Progenitor cell of endocrine pancreas (in vitro differentiated cells): ENCODE results near the gene ZNF620. TPM values are rescaled to one million over a fixed set of nuclear protein-coding genes. Genes with fewer than 3 reads are reported as not detected.

Experiments
- DNase-seq: peaks from one replicate; pipeline ENCODE4 v3.0.0; 2021; ENCODE audit warnings: low spot score; ENCODE audit not compliant: unreplicated experiment
- H3K27ac Mint-ChIP-seq: 2 replicates; pipeline ENCODE4 v1.8.0; 2021; ENCODE audit warnings: mild to moderate bottlenecking, moderate library complexity, mixed read lengths
- H3K27me3 Mint-ChIP-seq: 2 replicates; pipeline ENCODE4 v1.8.0; 2021; ENCODE audit warnings: mixed read lengths
- H3K36me3 Mint-ChIP-seq: 2 replicates; pipeline ENCODE4 v1.8.0; 2022; ENCODE audit warnings: mixed read lengths; ENCODE audit not compliant: insufficient read depth
- H3K4me1 Mint-ChIP-seq: 2 replicates; pipeline ENCODE4 v1.8.0; 2021; ENCODE audit warnings: low read depth, mixed read lengths
- H3K4me3 Mint-ChIP-seq: 2 replicates; pipeline ENCODE4 v1.8.0; 2021; ENCODE audit warnings: low read depth, mild to moderate bottlenecking, moderate library complexity, mixed read lengths
- H3K9me3 Mint-ChIP-seq: 2 replicates; pipeline ENCODE4 v1.8.0; 2021; ENCODE audit warnings: low read depth, mixed read lengths
- CTCF ChIP-seq: fragments of 200-600 bp; sonication (generic); IDR thresholded peaks from one replicate; pipeline ENCODE4 v1.5.0; 2021; ENCODE audit warnings: antibody characterized with exemption, mild to moderate bottlenecking; ENCODE audit not compliant: unreplicated experiment
- total RNA-seq: library from RNA; stranded (reverse); gene quantifications from 2 replicates; pipeline ENCODE4 v1.2.1, GENCODE V29; 2021

Gene ZNF620
- total RNA-seq, 1 donor from 2014 or later, result 26.2 TPM

- Mint-ChIP-seq H3K4me1 (peaks cover 15% of the 10 kb centered on the region), H3K4me3 (peak overlapping the region; percentile 90), H3K9me3 (no peaks in the 10 kb centered on the region), H3K27ac (no peak overlapping the region), H3K27me3 (no peaks in the 10 kb centered on the region), H3K36me3 (peaks cover 9% of the 10 kb centered on the region)
- DNase-seq, result no peak
- no peak for TF ChIP-seq CTCF
These were observed 1.0 kb upstream of the ZNF620 start for GRCh38 chr3:40504636-40505430.

GRCh38 chr3:40511031-40511718 lies 5.3 kb downstream of the ZNF620 start:
- no peak for DNase-seq
- Mint-ChIP-seq H3K9me3 (no peaks in the 10 kb centered on the region), H3K36me3 (peaks cover 38% of the 10 kb centered on the region), H3K27me3 (no peaks in the 10 kb centered on the region), H3K4me3 (no peak overlapping the region), H3K4me1 (peaks cover 12% of the 10 kb centered on the region), H3K27ac (no peak overlapping the region)
- no peak for TF ChIP-seq CTCF

- Mint-ChIP-seq H3K27ac (no peak overlapping the region), H3K36me3 (peaks cover 30% of the 10 kb centered on the region), H3K4me1 (no peaks in the 10 kb centered on the region), H3K9me3 (peaks cover 3% of the 10 kb centered on the region), H3K4me3 (no peak overlapping the region), H3K27me3 (no peaks in the 10 kb centered on the region)
- TF ChIP-seq CTCF, result no peak
- no peak for DNase-seq
These were observed 10.4 kb downstream of the ZNF620 start for GRCh38 chr3:40516201-40516600.

- Mint-ChIP-seq H3K9me3 (peaks cover 3% of the 10 kb centered on the region), H3K27ac (no peak overlapping the region), H3K27me3 (no peaks in the 10 kb centered on the region), H3K36me3 (peaks cover 30% of the 10 kb centered on the region), H3K4me3 (no peak overlapping the region), H3K4me1 (no peaks in the 10 kb centered on the region)
- no peak for TF ChIP-seq CTCF
- no peak for DNase-seq
These were observed 12.2 kb downstream of the ZNF620 start for GRCh38 chr3:40518067-40518466.

- H3K4me1 Mint-ChIP-seq, result peaks cover 2% of the 10 kb centered on the region
- no peak overlapping the region for H3K27ac Mint-ChIP-seq
- no peaks in the 10 kb centered on the region for H3K27me3 Mint-ChIP-seq
- H3K9me3 Mint-ChIP-seq, result peaks cover 3% of the 10 kb centered on the region
- DNase-seq, result no peak
- no peak overlapping the region for H3K4me3 Mint-ChIP-seq
- peaks cover 28% of the 10 kb centered on the region for H3K36me3 Mint-ChIP-seq
- TF ChIP-seq CTCF, result no peak
These were observed 13.0 kb downstream of the ZNF620 start for GRCh38 chr3:40518848-40519247.
